GM13976 (cell line): ENCODE results near the gene MYH7.

Experiments
- DNase-seq: peaks from one replicate; pipeline ENCODE4 v3.0.0; 2012; ENCODE audit warnings: low spot score
- CTCF ChIP-seq: IDR thresholded peaks from 2 replicates; pipeline ENCODE4 v1.5.1; 2012; ENCODE audit warnings: borderline replicate concordance, mild to moderate bottlenecking; ENCODE audit not compliant: insufficient read depth; ENCODE audit errors: extremely low read depth, missing control alignments, control extremely low read depth
- in situ Hi-C: fragments of 300-500 bp; cut with MboI; formaldehyde crosslinking; loops from one replicate; pipeline ENCODE4 v1.12.0; 2022; ENCODE audit warnings: low sequenced_read_pairs, mixed read lengths, inconsistent platforms; ENCODE audit not compliant: unreplicated experiment

MYH7 gene

DNA sequence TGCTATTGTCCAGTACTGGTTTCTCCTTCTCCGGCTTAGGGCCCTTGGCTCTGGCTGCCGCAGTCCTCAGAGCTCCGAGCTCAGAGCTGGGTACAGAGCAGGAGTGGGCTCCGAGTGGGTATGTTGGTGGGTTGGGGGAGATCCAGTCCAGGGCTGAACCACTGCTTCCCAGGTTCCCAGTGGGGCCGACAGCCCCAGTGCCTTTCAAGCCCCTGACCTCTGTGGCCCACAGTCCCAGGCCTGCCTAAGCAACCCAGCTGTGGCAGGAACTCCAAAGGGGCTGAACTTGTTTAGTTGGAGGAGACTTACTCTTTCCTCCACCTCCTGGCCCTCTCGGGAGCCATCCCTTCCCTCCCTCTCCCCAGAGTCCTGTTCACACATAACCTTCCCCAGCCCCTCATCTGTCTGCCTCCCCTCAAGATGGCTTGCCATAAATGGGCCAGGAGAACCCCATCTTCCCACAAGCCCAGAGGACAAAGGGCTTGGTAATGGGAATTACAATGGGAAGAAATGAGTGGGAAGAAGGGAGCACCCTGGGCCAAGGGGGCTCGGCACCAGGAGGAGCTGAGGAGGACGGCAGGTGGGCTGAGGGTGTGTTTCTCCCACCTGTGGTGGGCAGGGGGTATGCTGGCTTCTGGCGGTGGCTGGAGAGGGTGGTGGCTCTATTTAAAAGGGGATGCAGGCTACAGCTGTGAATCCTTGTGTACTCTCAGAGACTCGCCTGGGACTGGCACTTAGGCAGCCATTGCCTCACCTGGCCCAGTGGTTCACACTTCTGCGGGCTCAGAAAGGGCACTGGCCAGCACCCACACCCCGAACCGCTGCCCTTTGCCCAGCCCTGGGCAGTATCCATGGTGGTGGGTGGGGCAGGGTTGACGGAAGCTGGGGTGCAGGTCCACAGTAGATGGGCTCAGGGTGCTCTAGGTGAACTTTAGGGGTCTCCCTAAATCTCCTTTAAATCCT, 23.6 kb downstream of the MYH7 start:
- in situ Hi-C loops: no loop called here

GRCh38 chr14:23409966-23410635, 25.4 kb downstream of the MYH7 start:
- DNase-seq: no peak
- in situ Hi-C loops: no loop called here

More for the DNA sequence above, 23.6 kb downstream of the MYH7 start:
- DNase-seq: no peak
- no peak for TF ChIP-seq CTCF

GRCh38 chr14:23409475-23409874, 26.0 kb downstream of the MYH7 start:
- TF ChIP-seq CTCF: no peak
- in situ Hi-C loops: no loop called here
- DNase-seq: peak; percentile 74

More at GRCh38 chr14:23409966-23410635, 25.4 kb downstream of the MYH7 start:
- TF ChIP-seq CTCF: no peak

GRCh38 chr14:23408307-23408630, 27.2 kb downstream of the MYH7 start:
- in situ Hi-C loops: no loop called here
- DNase-seq: no peak
- TF ChIP-seq CTCF: no peak

DNA sequence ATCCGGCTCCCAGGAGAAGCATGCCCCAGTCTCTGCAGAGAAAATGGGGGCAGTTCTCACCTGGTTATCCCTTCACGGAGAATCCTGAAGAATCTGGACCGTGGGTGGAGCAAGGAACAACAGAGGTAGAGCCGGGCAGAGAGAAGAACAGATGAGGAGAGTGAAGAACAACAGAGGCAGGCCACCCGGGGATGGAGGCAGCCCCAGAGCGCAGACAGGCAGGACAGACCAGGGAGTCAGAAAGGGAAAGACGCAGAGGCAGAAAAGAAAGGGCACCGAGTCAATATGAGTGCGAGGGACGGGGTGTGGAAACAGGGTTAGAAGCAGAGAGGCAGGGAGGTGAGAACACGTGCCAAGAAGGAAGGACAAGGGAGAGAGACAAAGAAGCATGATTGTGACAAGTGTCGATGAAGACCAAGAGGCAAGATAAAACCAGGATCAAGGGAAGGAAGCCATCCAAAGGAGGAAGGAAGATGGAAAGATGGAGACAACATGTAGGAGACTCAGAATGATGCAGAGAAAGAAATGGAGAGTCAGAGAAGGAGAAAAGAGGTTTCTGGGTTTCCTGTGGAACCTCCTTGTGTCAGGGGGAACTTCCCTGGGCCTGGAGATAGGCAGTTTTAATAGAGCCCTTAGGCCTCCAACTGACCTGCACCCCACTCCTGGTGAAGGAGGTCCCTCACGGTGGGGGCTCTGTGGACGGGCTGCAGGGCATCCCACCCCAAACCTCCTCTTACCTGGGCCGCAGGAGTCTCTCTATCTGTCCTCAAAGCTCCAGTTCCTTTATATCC, 27.7 kb downstream of the MYH7 start, which contains the start of gene MYH6:
Gene MYH6, minus strand, starts transcription at position 758 of the 791 bp plus-strand sequence. CDS start 1,050 bp downstream, outside the sequence.
- in situ Hi-C loops: no loop called here
- TF ChIP-seq CTCF: no peak
- DNase-seq: no peak

GRCh38 chr14:23406725-23407355, 28.6 kb downstream of the MYH7 start:
- in situ Hi-C loops: no loop called here
- DNase-seq: no peak
- TF ChIP-seq CTCF: no peak
